ENCODE data around the gene DOCK4. TPM values are rescaled to one million over a fixed set of nuclear protein-coding genes. Genes with fewer than 3 reads are reported as not detected.
A peak's percentile ranks its signal among the peaks of the same experiment; 100 is the strongest.

The DOCK4 gene
- polyA plus RNA-seq, 2 of the 4 experiments (the other 2 are of a cell fraction) = 13.7 to 15.7 TPM

GRCh38 chr7:111710839-111711380 is 495.3 kb downstream of the DOCK4 start:
- DNase-seq (ENCODE audit: low read depth in 1 of 2, low spot score in 1 of 2) (no peak), ATAC-seq (peak; percentile 24 to 46; a peak in 1 of 6 replicates), FAIRE-seq (no peak)
- H3K4me3 ChIP-seq = no peak overlapping the region
- ChIA-PET CTCF (interaction anchor here (1.3 kb wide), 1 partner anchor 19 kb away, joined by 7 read pairs; no protein-coding TSS in a partner anchor), POLR2A (no interaction called here)
- no peak overlapping the region for H3K27ac ChIP-seq
- H3K4me1 ChIP-seq = no peaks in the 10 kb centered on the region
- H3K9me3 ChIP-seq = peaks cover 10% of the 10 kb centered on the region
- WGBS (ENCODE audit: missing lambda C conversion rate) = 89% methylated on average over 1 of the region's 1 CpG
- no peak overlapping the region for H3K4me2 ChIP-seq
- TF ChIP-seq NPAS2 (CRISPR knock-in tag; IDR thresholded peaks at IDR 0.05; ENCODE audit: borderline replicate concordance) = no peak
- TF ChIP-seq SMC3 (IDR thresholded peaks at IDR 0.05) = no peak
- TF ChIP-seq KDM5A (IDR thresholded peaks at IDR 0.05) = no peak
- no peak for TF ChIP-seq EHF (CRISPR knock-in tag; IDR thresholded peaks at IDR 0.05)
- TF ChIP-seq CHD2 (IDR thresholded peaks at IDR 0.05; ENCODE audit: low read length, partially characterized antibody) = no peak
- no peak for TF ChIP-seq HOXA7 (CRISPR knock-in tag; IDR thresholded peaks at IDR 0.05)
- no peak for TF ChIP-seq MAFK (IDR thresholded peaks at IDR 0.05; ENCODE audit: partially characterized antibody)
- TF ChIP-seq ZFP36 (IDR thresholded peaks at IDR 0.05; ENCODE audit: borderline replicate concordance, partially characterized antibody) = no peak
- no peak for TF ChIP-seq BCL3 (IDR thresholded peaks at IDR 0.05)
- no peak for TF ChIP-seq CBX8 (IDR thresholded peaks at IDR 0.05)
- TF ChIP-seq ZSCAN20 (CRISPR knock-in tag; IDR thresholded peaks at IDR 0.05) = no peak

GRCh38 chr7:111708072-111708471 is 498.1 kb downstream of the DOCK4 start:
- H3K4me2 ChIP-seq = no peak overlapping the region
- no peak overlapping the region for H3K4me3 ChIP-seq
- H3K9me3 ChIP-seq = peaks cover 16% of the 10 kb centered on the region
- TF ChIP-seq ZSCAN20 (CRISPR knock-in tag; IDR thresholded peaks at IDR 0.05) = no peak
- TF ChIP-seq HOXB5 (CRISPR knock-in tag; IDR thresholded peaks at IDR 0.05) = no peak
- TF ChIP-seq FOXS1 (CRISPR knock-in tag; IDR thresholded peaks at IDR 0.05) = no peak
- TF ChIP-seq ZNF302 (CRISPR knock-in tag; IDR thresholded peaks at IDR 0.05) = no peak
- no peak for TF ChIP-seq MAZ (IDR thresholded peaks at IDR 0.05; ENCODE audit: borderline replicate concordance, low read depth, low read length)
- TF ChIP-seq FOSL2 (IDR thresholded peaks at IDR 0.05) = no peak
- TF ChIP-seq FOSL2 (CRISPR knock-in tag; IDR thresholded peaks at IDR 0.05) = no peak
- H3K27ac ChIP-seq = no peak overlapping the region
- 52% methylated on average over 4 of the region's 4 CpGs for WGBS (ENCODE audit: missing lambda C conversion rate)
- ATAC-seq = no peak
- ChIA-PET CTCF (no interaction called here), POLR2A (no interaction called here)
- no peak for DNase-seq (ENCODE audit: low read depth in 1 of 2, low spot score in 1 of 2)
- no peak for FAIRE-seq
- no peaks in the 10 kb centered on the region for H3K4me1 ChIP-seq

- H3K9me3 ChIP-seq = peaks cover 16% of the 10 kb centered on the region
- DNase-seq (ENCODE audit: low read depth in 1 of 2, low spot score in 1 of 2) (no peak), FAIRE-seq (no peak), ATAC-seq (no peak)
- no peak for TF ChIP-seq MAX (IDR thresholded peaks at IDR 0.05)
- no peak for TF ChIP-seq RARB (CRISPR knock-in tag; IDR thresholded peaks at IDR 0.05)
- TF ChIP-seq RNF2 (IDR thresholded peaks at IDR 0.05; ENCODE audit: borderline replicate concordance, low read depth) = no peak
- TF ChIP-seq CHD4 (IDR thresholded peaks at IDR 0.05; ENCODE audit: borderline replicate concordance) = no peak
- TF ChIP-seq NR3C1 (IDR thresholded peaks at IDR 0.05) = no peak
- no peak for TF ChIP-seq TP53 (CRISPR knock-in tag; IDR thresholded peaks at IDR 0.05)
- TF ChIP-seq USF2 (IDR thresholded peaks at IDR 0.05) = no peak
- TF ChIP-seq ATOH8 (CRISPR knock-in tag; IDR thresholded peaks at IDR 0.05; ENCODE audit: low read depth) = no peak
- no peak for TF ChIP-seq REST (IDR thresholded peaks at IDR 0.05)
- POLR2A ChIA-PET = no interaction called here
- CTCF ChIA-PET = interaction anchor here (1.0 to 1.5 kb wide), 2 partner anchors 9 to 21 kb away, joined by 4 to 5 read pairs; no protein-coding TSS in a partner anchor
- no peaks in the 10 kb centered on the region for H3K4me1 ChIP-seq
- H3K4me2 ChIP-seq = no peak overlapping the region
- no peak overlapping the region for H3K4me3 ChIP-seq
- no peak overlapping the region for H3K27ac ChIP-seq
- WGBS (ENCODE audit: missing lambda C conversion rate) = 47% methylated on average over 3 of the region's 5 CpGs
Measured at GRCh38 chr7:111705807-111706206, 500.4 kb downstream of the DOCK4 start.
